Thyroid gland (tissue), 4 donors: Measurements from ENCODE around the gene CHAC1. TPM values are rescaled to one million over a fixed set of nuclear protein-coding genes. Genes with fewer than 3 reads are reported as not detected.
A peak's percentile ranks its signal among the peaks of the same experiment; 100 is the strongest.
"Not testable (repeated sequence)": the region's sequence is repeated elsewhere in the genome, so short reads cannot be mapped to it uniquely, and the experiment has no call there.

Source experiments
- DNase-seq, 2 donors: peaks; one replicate each; pipeline ENCODE4 v3.0.0-alpha.2; 2019
- H3K27ac ChIP-seq, 3 donors: fragments of 200-600 bp; sonication (generic); 1 replicate in 2 of 3; 2 replicates in 1 of 3; pipeline ENCODE4 v1.5.1; 2016 to 2019; ENCODE audit warnings: mild to moderate bottlenecking in 1 of 3, moderate library complexity in 1 of 3
- H3K27me3 ChIP-seq: fragments of 200-600 bp; sonication (generic); one replicate; pipeline ENCODE4 v1.5.1; 2019
- H3K36me3 ChIP-seq, 2 donors: fragments of 200-600 bp; sonication (generic); one replicate each; pipeline ENCODE4 v1.5.1; 2016 to 2019
- H3K4me1 ChIP-seq, 2 donors: fragments of 200-600 bp; sonication (generic); one replicate each; pipeline ENCODE4 v1.5.1; 2017 to 2019
- H3K4me3 ChIP-seq, 3 donors: fragments of 200-600 bp; sonication (generic); replicated peaks in 1 of 3; 1 replicate in 2 of 3; 2 replicates in 1 of 3; pipeline ENCODE4 v1.5.1; 2016; ENCODE audit warnings: mild to moderate bottlenecking in 1 of 3
- H3K9me3 ChIP-seq: fragments of 200-600 bp; sonication (generic); one replicate; pipeline ENCODE4 v1.5.1; 2017
- CTCF ChIP-seq, 6 experiments: fragments of 200-600 bp in 3 of 6; fragments of 450-650 bp in 3 of 6; sonication (generic) in 3 of 6; IDR thresholded peaks; one replicate each; pipeline ENCODE4 v1.5.1; 2016 to 2019; ENCODE audit warnings: antibody characterized with exemption in 6 of 6, mild to moderate bottlenecking in 2 of 6, inconsistent platforms in 1 of 6, moderate library complexity in 1 of 6
- POLR2A ChIP-seq, 2 donors: fragments of 450-650 bp; IDR thresholded peaks; one replicate each; pipeline ENCODE4 v1.6.1; 2017; ENCODE audit warnings: antibody characterized with exemption in 2 of 2, mild to moderate bottlenecking in 2 of 2, moderate library complexity in 1 of 2
- WGBS, 2 donors: methylation state at CpG; one replicate each; pipeline ENCODE4 v1.1.5; 2017; 5-methylcytosine and 5-hydroxymethylcytosine counted together
- intact Hi-C: fragments of 100-400 bp; cut with DNase I; formaldehyde crosslinking; loops from one replicate; pipeline ENCODE4 v1.15.1; 2023
- total RNA-seq, 4 donors: library from RNA; depleted of rRNA; stranded (reverse); fragments of >200 nt; gene quantifications; one replicate each; pipeline ENCODE4 v1.2.3, GENCODE V29; 2016

CHAC1 gene
- total RNA-seq, 4 donors from 2014 or later, result 1.1 to 3.1 (median 1.8) TPM

- TF ChIP-seq CTCF (IDR thresholded peaks at IDR 0.05), result no peak
- TF ChIP-seq POLR2A (IDR thresholded peaks at IDR 0.05), result no peak
- H3K4me3 ChIP-seq, result no peak overlapping the region
- WGBS, 2 donors, result 48 to 72% methylated on average over 6 of the region's 6 CpGs
- intact Hi-C loops, result no loop called here
- no peaks in the 10 kb centered on the region for H3K27me3 ChIP-seq
- no peaks in the 10 kb centered on the region for H3K9me3 ChIP-seq
- H3K36me3 ChIP-seq, result no peaks in the 10 kb centered on the region
- H3K27ac ChIP-seq, result no peak overlapping the region
- DNase-seq, result peak; percentile 37 to 43
- peaks cover 6 to 9% of the 10 kb centered on the region in 2 donors for H3K4me1 ChIP-seq
Observed at GRCh38 chr15:40958146-40958545, 4.9 kb downstream of the CHAC1 start.

DNA sequence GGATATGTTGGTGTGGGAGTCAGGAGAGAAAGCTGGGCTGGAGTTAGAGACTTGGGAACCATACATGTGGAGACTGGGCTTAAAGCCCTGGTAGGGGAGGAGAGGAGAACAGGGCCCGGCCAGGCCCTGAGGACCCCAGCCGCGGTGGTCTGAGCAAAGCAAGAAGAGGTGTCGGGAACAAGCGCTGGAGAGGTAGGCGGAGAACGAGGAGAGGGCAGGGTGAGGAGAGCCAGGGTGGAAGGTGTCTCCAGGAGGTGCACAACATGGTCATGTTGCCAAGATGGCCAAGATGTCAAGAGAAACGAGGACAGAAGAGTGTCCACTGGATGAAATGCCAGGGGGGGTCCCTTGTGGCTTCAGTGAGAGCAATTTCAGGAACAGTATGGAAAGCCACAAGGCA lies 5.5 kb downstream of the CHAC1 start:
- intact Hi-C loops, result no loop called here
- Histone ChIP-seq H3K4me3 (no peak overlapping the region), H3K9me3 (no peaks in the 10 kb centered on the region), H3K36me3 (no peaks in the 10 kb centered on the region), H3K27ac (no peak overlapping the region), H3K27me3 (no peaks in the 10 kb centered on the region), H3K4me1 (peaks cover 4 to 6% of the 10 kb centered on the region in 2 donors)
- no peak for DNase-seq
- no peak for TF ChIP-seq POLR2A (IDR thresholded peaks at IDR 0.05)
- WGBS, 2 donors, result 91 to 94% methylated on average over 7 to 8 of the region's 8 CpGs

DNA sequence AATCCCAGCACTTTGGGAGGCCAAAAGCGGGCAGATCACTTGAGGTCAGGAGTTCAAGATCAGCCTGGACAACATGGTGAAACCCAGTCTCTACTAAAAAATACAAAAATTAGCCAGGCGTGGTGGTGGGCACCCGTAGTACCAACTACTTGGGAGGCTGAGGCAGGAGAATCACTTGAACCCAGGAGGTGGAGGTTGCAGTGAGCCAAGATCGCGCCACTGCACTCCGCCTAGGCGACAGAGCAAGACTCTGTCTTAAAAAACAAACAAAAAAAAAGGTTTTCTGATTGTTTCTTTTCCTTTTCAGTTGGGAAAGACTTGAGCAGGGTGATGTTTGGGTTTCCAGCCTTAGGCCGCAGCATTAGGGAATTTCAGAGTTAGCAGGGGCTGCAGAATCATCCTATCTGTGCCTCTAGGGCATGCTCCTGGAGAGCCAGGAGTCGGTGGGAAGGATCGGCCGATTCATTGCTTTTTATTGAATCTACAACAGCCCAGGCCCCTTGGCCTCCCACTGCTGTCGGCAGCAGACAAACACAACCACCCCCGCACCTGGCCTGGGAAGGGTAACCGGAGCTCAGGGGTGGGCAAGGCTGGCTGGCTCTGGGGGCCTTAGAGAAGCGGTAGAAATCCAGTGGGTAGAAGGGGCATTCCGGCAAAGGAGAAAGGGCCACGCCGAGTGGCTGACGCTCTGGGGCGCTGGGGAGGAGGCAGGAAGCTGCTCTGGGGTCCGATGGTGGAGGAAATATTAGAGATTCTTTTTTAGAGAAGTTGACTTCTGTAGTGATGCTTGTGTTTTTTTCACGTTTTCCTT lies 6.3 kb downstream of the CHAC1 start:
- Histone ChIP-seq H3K27ac (no peak overlapping the region), H3K9me3 (no peaks in the 10 kb centered on the region), H3K4me3 (no peak overlapping the region), H3K4me1 (no peaks in the 10 kb centered on the region), H3K36me3 (no peaks in the 10 kb centered on the region), H3K27me3 (no peaks in the 10 kb centered on the region)
- TF ChIP-seq POLR2A (IDR thresholded peaks at IDR 0.05) (no peak), CTCF (IDR thresholded peaks at IDR 0.05) (no peak)
- intact Hi-C loops, result no loop called here
- DNase-seq, result no peak
- 81 to 87% methylated on average over 22 of the region's 22 CpGs for WGBS, 2 donors

DNA sequence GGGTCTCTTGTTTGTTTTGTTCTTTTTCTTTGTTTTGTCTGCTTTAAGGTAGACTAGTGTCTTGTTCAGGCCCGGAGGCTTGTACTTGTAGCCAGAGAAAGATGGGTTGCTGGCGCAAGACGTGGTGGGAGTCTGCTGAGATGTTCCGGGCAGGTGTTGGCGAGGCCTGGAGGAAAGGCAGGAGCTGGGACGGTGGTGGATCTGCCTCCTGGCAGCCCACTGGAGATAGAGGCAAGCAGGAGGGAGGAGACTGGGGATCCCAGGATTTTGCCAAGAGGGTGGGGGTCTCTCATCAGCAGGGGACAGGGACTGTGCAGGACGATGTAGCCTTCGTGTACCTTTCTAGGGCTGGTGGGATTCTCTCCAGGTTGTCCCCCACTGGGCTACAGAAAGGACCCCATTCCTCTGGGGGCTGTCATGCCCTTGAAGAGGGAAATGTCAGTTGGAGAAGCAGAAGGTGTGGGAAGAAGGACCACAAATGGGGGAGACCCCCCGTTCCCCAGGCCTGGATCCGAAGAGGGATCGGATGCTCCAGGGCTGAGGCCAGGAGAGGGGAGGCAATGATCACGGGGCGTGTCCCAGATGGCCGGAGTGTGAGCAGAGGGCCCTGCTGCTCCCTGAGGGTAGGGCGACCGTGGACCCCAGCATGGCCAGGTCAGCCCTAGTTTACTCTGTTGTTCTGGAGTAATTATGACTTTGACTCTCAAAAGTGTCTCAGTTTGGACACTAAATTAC lies 7.0 kb downstream of the CHAC1 start:
- Histone ChIP-seq H3K4me1 (no peaks in the 10 kb centered on the region), H3K27ac (no peak overlapping the region), H3K4me3 (no peak overlapping the region), H3K27me3 (no peaks in the 10 kb centered on the region), H3K9me3 (no peaks in the 10 kb centered on the region), H3K36me3 (no peaks in the 10 kb centered on the region)
- TF ChIP-seq POLR2A (IDR thresholded peaks at IDR 0.05) (no peak), CTCF (IDR thresholded peaks at IDR 0.05) (no peak)
- intact Hi-C loops, result no loop called here
- no peak for DNase-seq
- 88 to 90% methylated on average over 16 of the region's 16 CpGs for WGBS, 2 donors

DNA sequence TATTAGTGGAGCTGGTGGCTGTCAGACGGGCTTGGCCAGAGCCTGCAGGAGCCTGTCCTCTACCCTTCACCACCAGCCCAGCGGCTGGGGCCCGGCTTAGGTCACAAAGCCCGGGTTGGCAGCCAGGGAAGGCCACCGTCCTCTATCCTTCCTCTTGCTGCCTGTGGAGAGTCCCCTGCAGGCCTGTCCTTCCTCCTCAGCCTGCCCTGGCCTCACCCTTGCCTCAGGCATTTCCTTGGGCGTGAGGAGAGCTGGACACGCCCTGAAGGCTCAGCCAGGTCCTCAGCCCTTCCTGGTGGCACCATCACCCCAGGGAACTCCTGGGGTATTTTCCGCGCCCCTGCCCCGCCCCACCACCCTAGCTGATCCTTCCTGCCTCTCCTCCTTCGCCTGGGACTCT lies 7.7 kb downstream of the CHAC1 start:
- no peak for TF ChIP-seq POLR2A (IDR thresholded peaks at IDR 0.05)
- no peak for TF ChIP-seq CTCF (IDR thresholded peaks at IDR 0.05)
- H3K36me3 ChIP-seq, result no peaks in the 10 kb centered on the region
- no peaks in the 10 kb centered on the region for H3K9me3 ChIP-seq
- no peaks in the 10 kb centered on the region for H3K4me1 ChIP-seq
- WGBS, 2 donors, result 84 to 88% methylated on average over 7 to 11 of the region's 11 CpGs
- H3K27ac ChIP-seq, result no peak overlapping the region
- no peak for DNase-seq
- H3K4me3 ChIP-seq, result no peak overlapping the region
- intact Hi-C loops, result no loop called here
- no peaks in the 10 kb centered on the region for H3K27me3 ChIP-seq

DNA sequence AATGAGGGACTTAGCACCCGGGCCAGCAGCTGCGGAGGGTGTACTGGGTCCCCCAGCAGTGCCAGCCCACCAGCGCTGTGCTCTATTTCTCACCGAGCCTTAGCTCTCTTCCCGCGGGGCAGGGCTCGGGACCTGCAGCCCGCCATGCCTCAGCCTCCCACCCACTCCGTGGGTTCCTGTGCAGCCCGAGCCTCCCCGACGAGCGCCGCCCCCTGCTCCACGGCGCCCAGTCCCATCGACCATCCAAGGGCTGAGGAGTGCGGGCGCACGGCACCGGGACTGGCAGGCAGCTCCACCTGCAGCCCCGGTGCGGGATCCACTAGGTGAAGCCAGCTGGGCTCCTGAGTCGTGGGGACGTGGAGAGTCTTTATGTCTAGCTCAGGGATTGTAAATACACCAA lies 8.5 kb downstream of the CHAC1 start:
- intact Hi-C loops, H3K4me3 ChIP-seq, DNase-seq, H3K4me1 ChIP-seq, H3K27me3 ChIP-seq, H3K27ac ChIP-seq, H3K9me3 ChIP-seq, H3K36me3 ChIP-seq: not testable (repeated sequence)
- 90 to 95% methylated on average over 2 to 21 of the region's 25 CpGs for WGBS, 2 donors

DNA sequence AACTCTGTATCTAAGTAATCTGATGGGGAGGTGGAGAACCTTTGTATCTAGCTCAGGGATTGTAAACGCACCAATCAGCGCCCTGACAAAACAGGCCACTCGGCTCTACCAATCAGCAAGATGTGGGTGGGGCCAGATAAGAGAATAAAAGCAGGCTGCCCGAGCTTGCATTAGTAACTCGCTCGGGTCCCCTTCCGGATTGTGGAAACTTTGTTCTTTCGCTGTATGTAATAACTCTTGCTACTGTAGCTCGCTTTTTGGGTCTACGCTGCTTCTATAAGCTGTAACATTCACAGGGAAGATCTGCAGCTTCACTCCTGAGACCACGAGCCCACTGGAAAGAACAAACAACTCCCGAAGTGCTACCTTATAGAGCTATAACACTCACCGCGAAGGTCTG lies 9.0 kb downstream of the CHAC1 start:
- H3K27me3 ChIP-seq, intact Hi-C loops, H3K4me1 ChIP-seq, H3K27ac ChIP-seq, DNase-seq, H3K9me3 ChIP-seq, H3K36me3 ChIP-seq, H3K4me3 ChIP-seq: not testable (repeated sequence)
- 95 to 97% methylated on average over 14 of the region's 14 CpGs for WGBS, 2 donors
